Measurements from ENCODE around the gene PXYLP1.

GRCh38 chr3:141183606-141184005, 48.0 kb upstream of the PXYLP1 start:
- TF ChIP-seq CTCF (conservative IDR thresholded peaks at IDR 0.05; ENCODE audit: low read depth, low read length) (no peak), EZH2phosphoT487 (IDR thresholded peaks at IDR 0.05; ENCODE audit: borderline replicate concordance, low read length) (no peak)
